Panc1 (cell line): ENCODE measurements around the gene MACROD2.

ENCODE experiments used
- CTCF ChIP-seq: fragments of 450-650 bp; IDR thresholded peaks from 2 replicates; pipeline ENCODE4 v1.5.1; 2017; ENCODE audit warnings: mild to moderate bottlenecking
- POLR2AphosphoS5 ChIP-seq: IDR thresholded peaks from 2 replicates; pipeline ENCODE4 v1.6.1; 2012; ENCODE audit warnings: mild to moderate bottlenecking, low read depth, low read length, moderate library complexity
- REST ChIP-seq, 2 experiments: IDR thresholded peaks; 2 replicates each; pipeline ENCODE4 v1.6.1; 2011 to 2012; ENCODE audit warnings: low read depth in 2 of 2, control low read depth in 1 of 2, low read length in 1 of 2, mild to moderate bottlenecking in 1 of 2, moderate library complexity in 1 of 2; ENCODE audit not compliant: insufficient read depth in 1 of 2
- SIN3A ChIP-seq: IDR thresholded peaks from 2 replicates; pipeline ENCODE4 v1.6.1; 2012; ENCODE audit warnings: low read depth, mild to moderate bottlenecking, low read length, moderate library complexity, borderline replicate concordance; ENCODE audit not compliant: insufficient read depth
- TCF7L2 ChIP-seq: IDR thresholded peaks from 2 replicates; pipeline ENCODE4 v1.6.1; 2011; ENCODE audit warnings: mild to moderate bottlenecking, low read depth, low read length, inconsistent platforms

GRCh38 chr20:14759979-14760378 lies 764.7 kb downstream of the MACROD2 start:
- TF ChIP-seq CTCF (no peak), REST (IDR thresholded peaks at IDR 0.05; ENCODE audit: insufficient read depth in 1 of 2, low read depth in 2 of 2, low read length in 1 of 2) (no peak), POLR2AphosphoS5 (no peak), SIN3A (no peak), TCF7L2 (no peak)
